ENCODE results near the gene PSMD1. TPM values are rescaled to one million over a fixed set of nuclear protein-coding genes. Genes with fewer than 3 reads are reported as not detected.

PSMD1 gene
- total RNA-seq, 1 donor from 2014 or later: 119 TPM

GRCh38 chr2:231052494-231053451, 3.9 kb upstream of the PSMD1 start:
- Mint-ChIP-seq H3K27ac (ENCODE audit: unreplicated experiment) (no peak overlapping the region), H3K4me1 (ENCODE audit: unreplicated experiment) (peaks cover 8% of the 10 kb centered on the region), H3K36me3 (ENCODE audit: low read depth, unreplicated experiment) (no peaks in the 10 kb centered on the region), H3K9me3 (ENCODE audit: unreplicated experiment) (no peaks in the 10 kb centered on the region), H3K4me3 (ENCODE audit: unreplicated experiment) (peak overlapping the region; percentile 85), H3K27me3 (ENCODE audit: unreplicated experiment) (peaks cover 6% of the 10 kb centered on the region)
- TF ChIP-seq CTCF (IDR thresholded peaks at IDR 0.05; ENCODE audit: unreplicated experiment): peak; percentile 73
- DNase-seq (ENCODE audit: low spot score): peak; percentile 88

GRCh38 chr2:231053846-231054245, 2.8 kb upstream of the PSMD1 start:
- Mint-ChIP-seq H3K4me1 (ENCODE audit: unreplicated experiment) (peaks cover 18% of the 10 kb centered on the region), H3K4me3 (ENCODE audit: unreplicated experiment) (peak overlapping the region; percentile 48), H3K36me3 (ENCODE audit: low read depth, unreplicated experiment) (no peaks in the 10 kb centered on the region), H3K9me3 (ENCODE audit: unreplicated experiment) (no peaks in the 10 kb centered on the region), H3K27me3 (ENCODE audit: unreplicated experiment) (peaks cover 6% of the 10 kb centered on the region), H3K27ac (ENCODE audit: unreplicated experiment) (no peak overlapping the region)
- TF ChIP-seq CTCF (IDR thresholded peaks at IDR 0.05; ENCODE audit: unreplicated experiment): no peak
- no peak for DNase-seq (ENCODE audit: low spot score)

GRCh38 chr2:231057590-231057989, 923 bp downstream of the PSMD1 start:
- H3K4me1 Mint-ChIP-seq (ENCODE audit: unreplicated experiment): peaks cover 22% of the 10 kb centered on the region
- peaks cover 9% of the 10 kb centered on the region for H3K36me3 Mint-ChIP-seq (ENCODE audit: low read depth, unreplicated experiment)
- no peak for TF ChIP-seq CTCF (IDR thresholded peaks at IDR 0.05; ENCODE audit: unreplicated experiment)
- no peaks in the 10 kb centered on the region for H3K9me3 Mint-ChIP-seq (ENCODE audit: unreplicated experiment)
- peaks cover 6% of the 10 kb centered on the region for H3K27me3 Mint-ChIP-seq (ENCODE audit: unreplicated experiment)
- peak overlapping the region; percentile 82 for H3K27ac Mint-ChIP-seq (ENCODE audit: unreplicated experiment)
- DNase-seq (ENCODE audit: low spot score): no peak
- peak overlapping the region; percentile 89 for H3K4me3 Mint-ChIP-seq (ENCODE audit: unreplicated experiment)

- no peaks in the 10 kb centered on the region for H3K9me3 Mint-ChIP-seq (ENCODE audit: unreplicated experiment)
- peak overlapping the region; percentile 38 for H3K4me3 Mint-ChIP-seq (ENCODE audit: unreplicated experiment)
- H3K27ac Mint-ChIP-seq (ENCODE audit: unreplicated experiment): peak overlapping the region; percentile 43
- H3K36me3 Mint-ChIP-seq (ENCODE audit: low read depth, unreplicated experiment): peaks cover 9% of the 10 kb centered on the region
- TF ChIP-seq CTCF (IDR thresholded peaks at IDR 0.05; ENCODE audit: unreplicated experiment): no peak
- no peak for DNase-seq (ENCODE audit: low spot score)
- H3K27me3 Mint-ChIP-seq (ENCODE audit: unreplicated experiment): peaks cover 6% of the 10 kb centered on the region
- peaks cover 17% of the 10 kb centered on the region for H3K4me1 Mint-ChIP-seq (ENCODE audit: unreplicated experiment)
Measured at GRCh38 chr2:231058761-231059550, 2.3 kb downstream of the PSMD1 start.
